GM12875 (cell line): ENCODE data around the gene ACYP1.

Experiments
- H3K4me3 ChIP-seq: one replicate; pipeline ENCODE4 v1.5.1; 2011; ENCODE audit warnings: low read depth, low read length, control low read depth
- CTCF ChIP-seq: IDR thresholded peaks from 2 replicates; pipeline ENCODE4 v1.5.1; 2011; ENCODE audit warnings: low read depth, mild to moderate bottlenecking, control low read depth, inconsistent platforms, low read length, moderate library complexity, borderline replicate concordance; ENCODE audit not compliant: insufficient read depth

ACYP1 gene

GRCh38 chr14:75060420-75060819 lies 3.4 kb downstream of the ACYP1 start:
- no peak for TF ChIP-seq CTCF
- H3K4me3 ChIP-seq: no peak overlapping the region

GRCh38 chr14:75059642-75060041 lies 4.2 kb downstream of the ACYP1 start:
- TF ChIP-seq CTCF: no peak
- H3K4me3 ChIP-seq: no peak overlapping the region

- TF ChIP-seq CTCF: no peak
- no peak overlapping the region for H3K4me3 ChIP-seq
These were observed 9.4 kb downstream of the ACYP1 start for GRCh38 chr14:75054421-75054820.

GRCh38 chr14:75053396-75054291 lies 10.2 kb downstream of the ACYP1 start:
- no peak overlapping the region for H3K4me3 ChIP-seq
- TF ChIP-seq CTCF: no peak

GRCh38 chr14:75051556-75051899 lies 12.3 kb downstream of the ACYP1 start:
- H3K4me3 ChIP-seq: peak overlapping the region; percentile 72
- no peak for TF ChIP-seq CTCF

- TF ChIP-seq CTCF: no peak
These were observed 12.8 kb downstream of the ACYP1 start, which contains the start of gene MLH3 for GRCh38 chr14:75050852-75051555. Gene MLH3, minus strand, starts transcription at chr14:75051467. Its CDS starts 1,812 bp downstream, at chr14:75049655.

GRCh38 chr14:75049731-75050201 lies 14.1 kb downstream of the ACYP1 start:
- no peak for TF ChIP-seq CTCF
- no peak overlapping the region for H3K4me3 ChIP-seq

More at GRCh38 chr14:75050852-75051555, 12.8 kb downstream of the ACYP1 start, which contains the start of gene MLH3:
- H3K4me3 ChIP-seq: peak within 1 kb of the TSS; percentile 72
